Fibroblast of the conjunctiva (primary cell): ENCODE results near the gene SNX5.

Source experiments
- DNase-seq: peaks from one replicate; pipeline ENCODE4 v3.0.0-alpha.2; 2010; ENCODE audit warnings: low read depth

Gene SNX5

GRCh38 chr20:17968366-17969277, at the start of gene SNX5, which contains the start of gene MGME1:
Gene SNX5, minus strand, starts transcription at chr20:17968794. Its CDS starts 369 bp downstream, at chr20:17968425.
Gene MGME1, plus strand, starts transcription at chr20:17969018. Its CDS starts 842 bp downstream, at chr20:17969860.
- DNase-seq, result peak; percentile 99

GRCh38 chr20:18018100-18018499, 49.5 kb upstream of the SNX5 start:
- no peak for DNase-seq

GRCh38 chr20:18016772-18017171, 48.2 kb upstream of the SNX5 start:
- no peak for DNase-seq

- no peak for DNase-seq
These were observed 45.8 kb upstream of the SNX5 start for GRCh38 chr20:18014411-18014810.

- no peak for DNase-seq
These were observed 44.3 kb upstream of the SNX5 start for GRCh38 chr20:18012901-18013300.

- DNase-seq, result no peak
These were observed 43.5 kb upstream of the SNX5 start for GRCh38 chr20:18011951-18012645.

GRCh38 chr20:18011482-18011881, 42.9 kb upstream of the SNX5 start:
- no peak for DNase-seq

- no peak for DNase-seq
These were observed 40.5 kb upstream of the SNX5 start for GRCh38 chr20:18009116-18009515.

GRCh38 chr20:18007534-18008292, 39.1 kb upstream of the SNX5 start:
- DNase-seq, result no peak

GRCh38 chr20:18006684-18007083, 38.1 kb upstream of the SNX5 start:
- DNase-seq, result no peak

GRCh38 chr20:18005990-18006364, 37.4 kb upstream of the SNX5 start:
- DNase-seq, result no peak

GRCh38 chr20:18005170-18005989, 36.8 kb upstream of the SNX5 start:
- DNase-seq, result no peak

- peak; percentile 16 for DNase-seq
These were observed 35.9 kb upstream of the SNX5 start for GRCh38 chr20:18004384-18005031.

GRCh38 chr20:18003897-18004296, 35.3 kb upstream of the SNX5 start:
- no peak for DNase-seq

GRCh38 chr20:18001131-18001921, 32.7 kb upstream of the SNX5 start:
- DNase-seq, result peak; percentile 51

- no peak for DNase-seq
These were observed 31.0 kb upstream of the SNX5 start for GRCh38 chr20:17999566-17999965.

- DNase-seq, result no peak
These were observed 29.9 kb upstream of the SNX5 start for GRCh38 chr20:17998446-17998845.

- DNase-seq, result peak; percentile 52
These were observed 27.6 kb upstream of the SNX5 start for GRCh38 chr20:17995967-17996819.

- DNase-seq, result no peak
These were observed 25.0 kb upstream of the SNX5 start for GRCh38 chr20:17993546-17993945.
